Hepatocyte (in vitro differentiated cells): ENCODE results near the gene FLRT1. TPM values are rescaled to one million over a fixed set of nuclear protein-coding genes. Genes with fewer than 3 reads are reported as not detected.

Experiments used
- DNase-seq: peaks from one replicate; pipeline ENCODE4 v3.0.0-alpha.2; 2016; ENCODE audit warnings: low spot score
- H2AFZ ChIP-seq: fragments of 200-600 bp; sonication (generic); 2 replicates; pipeline ENCODE4 v1.6.0; 2016; ENCODE audit warnings: antibody characterized with exemption, mild to moderate bottlenecking
- H3K27ac ChIP-seq: fragments of 200-600 bp; sonication (generic); 2 replicates; pipeline ENCODE4 v1.5.1; 2016; ENCODE audit warnings: mild to moderate bottlenecking
- H3K27me3 ChIP-seq: fragments of 200-600 bp; sonication (generic); 2 replicates; pipeline ENCODE4 v1.6.1; 2016
- H3K36me3 ChIP-seq: fragments of 200-600 bp; sonication (generic); replicated peaks from 2 replicates; pipeline ENCODE4 v1.5.1; 2016; ENCODE audit warnings: low read depth; ENCODE audit not compliant: insufficient read depth
- H3K4me1 ChIP-seq: fragments of 200-600 bp; sonication (generic); 2 replicates; pipeline ENCODE4 v1.5.1; 2016; ENCODE audit warnings: mild to moderate bottlenecking, moderate library complexity; ENCODE audit not compliant: insufficient read depth
- H3K4me2 ChIP-seq: fragments of 200-600 bp; sonication (generic); 2 replicates; pipeline ENCODE4 v1.6.0; 2016
- H3K4me3 ChIP-seq: fragments of 200-600 bp; sonication (generic); 2 replicates; pipeline ENCODE4 v1.5.1; 2016; ENCODE audit warnings: mild to moderate bottlenecking
- H3K79me2 ChIP-seq: fragments of 200-600 bp; sonication (generic); 2 replicates; pipeline ENCODE4 v1.6.0; 2017; ENCODE audit warnings: mild to moderate bottlenecking
- H3K9me2 ChIP-seq: fragments of 200-600 bp; sonication (generic); replicated peaks from 2 replicates; pipeline ENCODE4 v1.6.0; 2017; ENCODE audit warnings: mild to moderate bottlenecking; ENCODE audit not compliant: insufficient read depth
- H3K9me3 ChIP-seq: fragments of 200-600 bp; sonication (generic); 2 replicates; pipeline ENCODE4 v1.5.1; 2016; ENCODE audit warnings: low read depth, mild to moderate bottlenecking
- H4K20me1 ChIP-seq: fragments of 200-600 bp; sonication (generic); 2 replicates; pipeline ENCODE4 v1.6.0; 2016; ENCODE audit warnings: mild to moderate bottlenecking; ENCODE audit not compliant: insufficient read depth, poor library complexity, severe bottlenecking
- EZH2 ChIP-seq: fragments of 200-600 bp; sonication (generic); IDR thresholded peaks from 2 replicates; pipeline ENCODE4 v1.6.1; 2016; ENCODE audit warnings: antibody characterized with exemption, mild to moderate bottlenecking, borderline replicate concordance
- EZH2phosphoT487 ChIP-seq: fragments of 200-600 bp; sonication (generic); IDR thresholded peaks from one replicate; pipeline ENCODE4 v1.6.1; 2018; ENCODE audit warnings: antibody characterized with exemption, mild to moderate bottlenecking, low read depth, moderate library complexity; ENCODE audit not compliant: unreplicated experiment, severe bottlenecking
- WGBS: methylation state at CpG from one replicate; pipeline ENCODE4 v1.1.6; 2016; ENCODE audit warnings: low lambda C conversion rate; ENCODE audit errors: missing lambda C conversion rate; 5-methylcytosine and 5-hydroxymethylcytosine counted together
- polyA plus RNA-seq: library from polyadenylated mRNA; unstranded; fragments of >200 nt; fragmentation: Nextera tagmentation; extraction: Ambion mirVana; gene quantifications from 2 replicates; pipeline ENCODE4 v1.2.1, GENCODE V29; 2016
- total RNA-seq: library from RNA; depleted of rRNA; stranded (reverse); fragments of >200 nt; gene quantifications from 2 replicates; pipeline ENCODE4 v1.2.3, GENCODE V29; 2014
- TF ChIP-seq, protein P1 (sequence below): fragments of 200-600 bp; sonication (generic); IDR thresholded peaks from 2 replicates; pipeline ENCODE4 v1.5.1; 2016; ENCODE audit warnings: antibody characterized with exemption, mild to moderate bottlenecking; ENCODE audit not compliant: poor library complexity

FLRT1 gene
- total and polyA plus RNA-seq, 2 experiments from 2014 or later, result 0.34 to 0.43 TPM

DNA sequence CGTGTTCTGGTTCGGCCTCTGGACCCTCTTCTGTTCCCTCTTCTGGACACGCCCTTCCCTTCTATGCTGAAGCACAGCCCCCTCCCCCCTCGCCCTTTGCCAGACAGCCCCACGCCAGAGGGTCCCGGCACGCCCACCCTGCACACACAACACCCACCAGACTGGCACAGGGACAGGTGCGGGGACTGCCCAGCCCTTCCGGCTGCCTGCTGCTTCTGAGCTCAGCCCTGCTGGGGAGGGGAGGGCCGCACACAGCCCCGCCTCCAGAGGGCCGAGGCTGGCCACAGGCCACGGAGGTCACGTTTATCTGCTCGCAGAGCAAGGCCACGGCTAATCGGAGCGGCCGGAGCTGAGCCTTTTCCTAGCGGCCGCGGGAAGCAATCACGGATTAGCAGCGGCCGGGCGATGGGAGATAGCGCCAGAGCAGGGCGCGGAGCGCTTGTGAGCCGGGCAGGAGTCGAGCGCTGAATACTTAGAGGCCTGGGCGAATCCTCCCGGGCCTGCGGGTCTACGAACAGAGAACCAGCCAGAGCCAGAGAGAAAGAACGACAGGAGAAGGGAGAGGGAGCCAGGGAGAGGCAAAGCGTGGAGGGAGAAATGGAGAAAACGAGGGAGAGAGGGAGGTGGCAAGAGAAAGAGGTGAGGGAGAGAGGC lies 28.0 kb upstream of the FLRT1 start:
- no peaks in the 10 kb centered on the region for H4K20me1 ChIP-seq
- TF ChIP-seq EZH2 (no peak), EZH2phosphoT487 (no peak)
- TF ChIP-seq, protein P1, sequence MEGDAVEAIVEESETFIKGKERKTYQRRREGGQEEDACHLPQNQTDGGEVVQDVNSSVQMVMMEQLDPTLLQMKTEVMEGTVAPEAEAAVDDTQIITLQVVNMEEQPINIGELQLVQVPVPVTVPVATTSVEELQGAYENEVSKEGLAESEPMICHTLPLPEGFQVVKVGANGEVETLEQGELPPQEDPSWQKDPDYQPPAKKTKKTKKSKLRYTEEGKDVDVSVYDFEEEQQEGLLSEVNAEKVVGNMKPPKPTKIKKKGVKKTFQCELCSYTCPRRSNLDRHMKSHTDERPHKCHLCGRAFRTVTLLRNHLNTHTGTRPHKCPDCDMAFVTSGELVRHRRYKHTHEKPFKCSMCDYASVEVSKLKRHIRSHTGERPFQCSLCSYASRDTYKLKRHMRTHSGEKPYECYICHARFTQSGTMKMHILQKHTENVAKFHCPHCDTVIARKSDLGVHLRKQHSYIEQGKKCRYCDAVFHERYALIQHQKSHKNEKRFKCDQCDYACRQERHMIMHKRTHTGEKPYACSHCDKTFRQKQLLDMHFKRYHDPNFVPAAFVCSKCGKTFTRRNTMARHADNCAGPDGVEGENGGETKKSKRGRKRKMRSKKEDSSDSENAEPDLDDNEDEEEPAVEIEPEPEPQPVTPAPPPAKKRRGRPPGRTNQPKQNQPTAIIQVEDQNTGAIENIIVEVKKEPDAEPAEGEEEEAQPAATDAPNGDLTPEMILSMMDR, result no peak
- no peak overlapping the region for H3K4me3 ChIP-seq
- peak; percentile 85 for DNase-seq
- WGBS, result 11% methylated on average over 35 of the region's 40 CpGs
- no peak overlapping the region for H3K27ac ChIP-seq
- peaks cover 4% of the 10 kb centered on the region for H3K27me3 ChIP-seq
- H3K9me2 ChIP-seq, result no peaks in the 10 kb centered on the region
- no peaks in the 10 kb centered on the region for H3K9me3 ChIP-seq
- H2AFZ ChIP-seq, result no peak overlapping the region
- H3K4me2 ChIP-seq, result peak overlapping the region; percentile 81
- H3K4me1 ChIP-seq, result peaks cover 22% of the 10 kb centered on the region
- no peaks in the 10 kb centered on the region for H3K36me3 ChIP-seq
- no peaks in the 10 kb centered on the region for H3K79me2 ChIP-seq

GRCh38 chr11:64008283-64008913 lies 27.3 kb upstream of the FLRT1 start:
- 87% methylated on average over 17 of the region's 26 CpGs for WGBS
- Histone ChIP-seq H3K79me2 (no peaks in the 10 kb centered on the region), H3K4me3 (no peak overlapping the region), H3K27me3 (peaks cover 4% of the 10 kb centered on the region), H3K36me3 (no peaks in the 10 kb centered on the region), H3K9me3 (no peaks in the 10 kb centered on the region), H3K4me1 (peaks cover 22% of the 10 kb centered on the region), H4K20me1 (no peaks in the 10 kb centered on the region), H2AFZ (no peak overlapping the region), H3K9me2 (no peaks in the 10 kb centered on the region), H3K27ac (no peak overlapping the region), H3K4me2 (peak overlapping the region; percentile 81)
- no peak for DNase-seq
- TF ChIP-seq EZH2phosphoT487, result no peak
- TF ChIP-seq, protein P1, result no peak
- TF ChIP-seq EZH2, result no peak

- H3K9me2 ChIP-seq, result no peaks in the 10 kb centered on the region
- no peaks in the 10 kb centered on the region for H3K36me3 ChIP-seq
- H3K27ac ChIP-seq, result no peak overlapping the region
- H3K4me2 ChIP-seq, result no peak overlapping the region
- no peaks in the 10 kb centered on the region for H3K79me2 ChIP-seq
- H3K4me3 ChIP-seq, result no peak overlapping the region
- DNase-seq, result no peak
- H2AFZ ChIP-seq, result no peak overlapping the region
- H4K20me1 ChIP-seq, result no peaks in the 10 kb centered on the region
- WGBS, result 44% methylated on average over 18 of the region's 18 CpGs
- H3K4me1 ChIP-seq, result peaks cover 22% of the 10 kb centered on the region
- H3K9me3 ChIP-seq, result no peaks in the 10 kb centered on the region
- peaks cover 4% of the 10 kb centered on the region for H3K27me3 ChIP-seq
- TF ChIP-seq EZH2phosphoT487 (no peak), EZH2 (no peak)
- TF ChIP-seq, protein P1, result no peak
These were observed 26.7 kb upstream of the FLRT1 start for GRCh38 chr11:64008914-64009633.
